ENCODE data around the gene SIRT3.
"Not testable (repeated sequence)": the region's sequence is repeated elsewhere in the genome, so short reads cannot be mapped to it uniquely, and the experiment has no call there.

Gene SIRT3

DNA sequence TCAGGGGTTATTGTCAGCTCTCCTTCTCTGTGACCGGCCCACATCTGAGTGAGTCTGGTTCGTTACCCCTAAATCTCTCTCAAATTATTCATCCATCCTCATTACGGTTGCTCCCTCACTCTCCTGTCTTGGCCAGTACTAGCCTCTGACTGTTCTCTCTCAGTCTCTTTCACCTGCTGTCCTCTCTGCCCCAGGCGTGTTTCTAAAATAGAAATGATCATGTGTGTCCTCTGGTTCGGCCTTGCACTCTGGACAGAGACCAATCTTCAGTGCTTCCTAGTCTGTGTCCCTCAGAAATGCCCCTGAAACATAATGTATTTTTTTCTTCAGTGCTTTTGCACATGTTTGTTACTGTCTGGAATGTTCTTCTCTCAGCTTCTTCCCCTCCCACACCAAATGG is 5.5 kb upstream of the SIRT3 start:
- DNase-seq (ENCODE audit: low spot score), result no peak

GRCh38 chr11:240315-240714 is 4.2 kb upstream of the SIRT3 start:
- DNase-seq (ENCODE audit: low spot score), result no peak

- not testable (repeated sequence) for DNase-seq (ENCODE audit: low spot score)
These were observed 2.2 kb upstream of the SIRT3 start for GRCh38 chr11:238346-238745.

- DNase-seq (ENCODE audit: low spot score), result peak; percentile 79
These were observed 929 bp upstream of the SIRT3 start, which contains the start of gene PSMD13 for GRCh38 chr11:236774-237767. Gene PSMD13 (plus strand): TSS chr11:236976. CDS start chr11:237050, 74 bp downstream.

- DNase-seq (ENCODE audit: low spot score), result no peak
These were observed 539 bp downstream of the SIRT3 start for GRCh38 chr11:235609-235996.

GRCh38 chr11:235180-235579 is 962 bp downstream of the SIRT3 start:
- no peak for DNase-seq (ENCODE audit: low spot score)

- no peak for DNase-seq (ENCODE audit: low spot score)
These were observed 3.2 kb downstream of the SIRT3 start for GRCh38 chr11:232783-233565.

DNA sequence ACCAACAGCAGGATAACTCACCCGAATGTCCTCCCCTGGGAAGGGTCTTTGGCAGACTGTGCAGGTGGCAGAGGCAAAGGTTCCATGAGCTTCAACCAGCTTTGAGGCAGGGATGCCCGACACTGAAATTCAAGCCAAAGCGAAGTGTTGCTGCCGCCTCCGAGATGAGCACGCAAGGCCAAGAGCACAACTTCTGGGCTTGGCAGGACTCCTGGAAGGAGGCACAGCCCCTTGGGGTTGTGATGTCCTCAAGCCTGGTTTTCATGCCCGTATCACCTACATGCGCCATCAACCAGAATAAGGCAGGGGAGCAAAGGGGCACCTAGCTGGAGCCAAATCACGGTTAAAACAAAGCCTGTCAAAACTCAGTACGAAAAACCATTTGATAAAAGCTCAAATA is 5.7 kb downstream of the SIRT3 start:
- DNase-seq (ENCODE audit: low spot score), result no peak

DNA sequence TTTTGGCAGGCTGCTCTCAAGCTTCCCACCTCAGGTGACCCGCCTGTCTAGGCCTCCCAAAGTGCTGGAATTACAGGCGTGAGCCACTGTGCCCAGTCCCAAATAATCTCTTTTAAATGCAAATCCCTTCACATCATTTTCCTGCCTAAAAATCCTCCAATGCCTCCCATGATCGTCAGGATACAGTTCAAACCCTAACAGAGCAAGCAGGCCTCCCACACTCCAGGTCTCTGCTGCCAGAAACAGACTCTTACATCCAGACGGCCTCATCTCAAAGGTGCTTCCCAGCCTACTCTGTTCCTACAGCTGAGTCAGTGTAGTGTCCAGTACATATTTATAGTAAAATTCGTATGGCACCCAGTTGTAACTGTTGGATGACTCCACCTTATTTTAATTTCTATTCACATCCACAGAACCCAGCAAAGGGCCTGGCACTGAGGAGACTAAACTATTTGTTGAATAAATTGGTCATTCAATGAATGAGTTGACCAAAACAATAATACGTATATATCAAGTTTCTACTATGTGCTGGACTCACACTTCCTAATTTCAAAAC is 8.2 kb downstream of the SIRT3 start:
- no peak for DNase-seq (ENCODE audit: low spot score)

- no peak for DNase-seq (ENCODE audit: low spot score)
These were observed 10.2 kb downstream of the SIRT3 start for GRCh38 chr11:225734-226453.

DNA sequence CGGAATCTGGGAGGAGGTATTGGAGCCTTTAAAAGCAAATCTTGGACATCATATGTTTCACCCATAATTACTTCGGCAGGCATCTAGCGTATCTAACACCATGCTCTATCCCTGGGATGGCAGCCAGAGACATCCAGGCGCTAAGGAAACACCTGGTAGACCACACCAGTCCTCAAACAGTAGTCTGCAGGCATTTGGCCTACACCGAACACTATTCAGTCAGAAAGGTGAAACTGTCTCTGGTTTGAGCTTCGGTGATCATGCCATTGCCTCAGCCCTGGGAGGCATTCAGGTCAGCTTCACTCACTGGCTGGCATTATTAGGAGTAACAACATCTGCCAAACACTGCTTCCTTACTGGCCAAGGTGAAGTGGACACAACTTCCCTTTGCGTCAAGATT is 11.7 kb downstream of the SIRT3 start:
- no peak for DNase-seq (ENCODE audit: low spot score)

- no peak for DNase-seq (ENCODE audit: low spot score)
These were observed 12.3 kb downstream of the SIRT3 start for GRCh38 chr11:223884-224283.

DNA sequence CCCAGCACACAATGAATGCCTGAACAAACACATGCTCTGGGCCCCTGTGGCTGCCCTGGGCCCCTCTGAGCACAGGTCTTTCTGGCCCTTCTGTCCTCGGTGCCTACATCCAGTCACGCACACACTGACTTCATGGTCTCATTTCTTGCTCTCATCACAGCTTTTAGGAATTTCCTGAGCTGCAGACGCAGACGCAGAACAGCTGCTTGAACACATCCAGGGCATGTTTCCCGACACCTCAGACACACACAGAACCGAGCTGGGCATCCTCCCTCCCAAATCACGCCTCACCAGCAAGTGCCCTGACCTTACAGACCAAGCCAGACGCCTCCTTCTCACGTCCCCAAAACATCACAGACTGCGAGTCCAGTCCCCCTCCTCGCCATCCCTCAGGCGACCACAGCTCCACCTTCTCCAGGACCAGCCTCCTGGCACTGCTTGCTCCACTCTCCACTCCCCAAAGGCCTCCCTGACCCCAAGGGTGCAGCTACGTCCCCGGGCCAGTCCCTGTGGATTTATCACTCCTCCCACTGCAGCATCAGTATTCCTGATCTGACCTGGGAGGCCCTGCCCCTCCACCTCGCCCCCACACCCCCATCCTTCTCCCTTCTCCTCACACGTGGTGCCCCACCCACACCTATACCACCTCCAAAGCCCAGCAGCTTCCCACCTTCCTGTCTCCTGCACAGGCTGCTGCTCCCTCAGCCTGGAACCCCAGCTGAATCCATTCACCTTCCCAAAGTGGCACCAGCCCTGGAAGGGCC is 12.9 kb downstream of the SIRT3 start:
- no peak for DNase-seq (ENCODE audit: low spot score)

GRCh38 chr11:221998-222789 is 13.9 kb downstream of the SIRT3 start:
- DNase-seq (ENCODE audit: low spot score), result no peak

DNA sequence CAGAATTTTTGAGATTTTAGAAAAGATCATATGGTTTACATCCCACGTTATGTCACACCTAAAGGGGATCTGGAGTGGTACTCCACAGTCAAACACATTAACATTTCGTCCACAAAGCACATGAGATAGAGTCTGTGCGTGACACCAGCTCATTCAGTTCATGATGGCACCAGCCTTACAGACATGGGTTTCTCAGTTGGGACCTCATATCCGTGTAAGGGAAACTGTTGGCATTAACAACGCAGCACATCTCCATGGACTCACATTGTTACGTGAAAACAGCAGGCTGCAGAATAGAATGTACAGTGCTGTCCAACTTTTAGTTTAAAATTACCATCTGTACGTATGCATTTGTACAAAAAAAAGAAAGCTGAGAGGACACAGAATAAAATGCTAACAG is 14.6 kb downstream of the SIRT3 start:
- no peak for DNase-seq (ENCODE audit: low spot score)

DNA sequence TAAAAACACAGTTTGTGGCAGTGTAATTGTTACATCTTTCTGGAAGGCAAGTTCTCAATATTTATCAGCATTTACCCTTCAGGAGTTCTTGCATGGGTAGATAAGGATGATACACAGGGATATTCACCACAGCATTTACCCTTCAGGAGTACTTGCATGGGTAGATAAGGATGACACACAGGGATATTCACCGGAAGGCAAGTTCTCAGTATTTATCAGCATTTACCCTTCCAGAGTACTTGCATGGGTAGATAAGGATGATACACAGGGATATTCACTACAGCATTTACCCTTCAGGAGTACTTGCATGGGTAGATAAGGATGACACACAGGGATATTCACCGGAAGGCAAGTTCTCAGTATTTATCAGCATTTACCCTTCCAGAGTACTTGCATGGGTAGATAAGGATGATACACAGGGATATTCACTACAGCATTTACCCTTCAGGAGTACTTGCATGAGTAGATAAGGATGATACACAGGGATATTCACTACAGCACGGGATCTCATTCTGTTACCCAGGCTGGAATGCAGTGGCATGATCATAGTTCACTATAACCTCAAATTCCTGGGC is 15.4 kb downstream of the SIRT3 start:
- not testable (repeated sequence) for DNase-seq (ENCODE audit: low spot score)

- no peak for DNase-seq (ENCODE audit: low spot score)
These were observed 17.1 kb downstream of the SIRT3 start for GRCh38 chr11:218815-219593.

DNA sequence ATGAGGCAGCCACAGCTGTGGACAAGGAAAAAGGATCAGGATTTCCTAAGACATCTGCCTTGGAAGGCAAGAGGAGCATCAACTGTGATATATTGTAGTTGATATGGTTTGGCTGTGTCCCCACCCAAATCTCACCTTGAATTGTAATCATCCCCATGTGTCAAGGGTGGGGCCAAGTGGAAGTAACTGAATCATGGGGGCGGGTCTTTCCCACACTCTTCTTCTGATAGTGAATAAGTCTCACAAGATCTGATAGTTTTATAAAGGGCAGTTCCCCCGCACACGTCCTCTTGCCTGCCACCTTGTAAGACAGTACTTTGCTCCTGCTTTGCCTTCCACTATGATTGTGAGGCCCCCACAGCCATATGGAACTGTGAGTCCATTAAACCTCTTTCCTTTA is 18.4 kb downstream of the SIRT3 start:
- DNase-seq (ENCODE audit: low spot score), result no peak
